ENCODE results near the gene RFC2. TPM values are rescaled to one million over a fixed set of nuclear protein-coding genes. Genes with fewer than 3 reads are reported as not detected.
A peak's percentile ranks its signal among the peaks of the same experiment; 100 is the strongest.

The RFC2 gene
- total and polyA plus RNA-seq, 2 donors (not counting 1 experiment from before 2014, with no cell fraction given), result 9.9 to 19.6 TPM

GRCh38 chr7:74254858-74255379 lies 720 bp upstream of the RFC2 start:
- Histone ChIP-seq H3K9ac (ENCODE audit: insufficient read depth, low read length) (peak overlapping the region; percentile 98), H3K4me1 (ENCODE audit: control insufficient read depth, extremely low read depth, insufficient read depth, low read length) (peaks cover 9% of the 10 kb centered on the region), H2AFZ (ENCODE audit: low read length) (peak overlapping the region; percentile 82), H3K4me3 (replicated peaks in 1 of 4; ENCODE audit: control extremely low read depth in 1 of 4, insufficient read depth in 1 of 4, low read depth in 3 of 4, low read length in 4 of 4) (peak overlapping the region; percentile 79 to 99 (median 96)), H3K4me2 (ENCODE audit: extremely low read depth, insufficient read depth, low read length) (peak overlapping the region; percentile 86), H3K27ac (ENCODE audit: insufficient read depth, low read length) (peak overlapping the region; percentile 99), H3K9me3 (ENCODE audit: control insufficient read depth, insufficient read depth, low read depth, low read length) (no peaks in the 10 kb centered on the region), H3K79me2 (ENCODE audit: control insufficient read depth, insufficient read depth, low read length) (peaks cover 13% of the 10 kb centered on the region), H4K20me1 (ENCODE audit: control insufficient read depth, extremely low read depth, insufficient read depth, low read length) (no peaks in the 10 kb centered on the region), H3K36me3 (ENCODE audit: control insufficient read depth, insufficient read depth, low read length) (no peaks in the 10 kb centered on the region), H3K27me3 (ENCODE audit: control insufficient read depth, insufficient read depth, low read length) (no peaks in the 10 kb centered on the region)
- TF ChIP-seq CTCF (conservative IDR thresholded peaks at IDR 0.05 in 1 of 2, IDR thresholded peaks at IDR 0.05 in 1 of 2; ENCODE audit: low read depth in 1 of 2, low read length in 2 of 2) (no peak), EZH2 (IDR thresholded peaks at IDR 0.05; ENCODE audit: low read length, missing control alignments) (no peak)
- no peak for DNase-seq (ENCODE audit: low read depth in 2 of 2)

GRCh38 chr7:74253835-74254128 lies 417 bp downstream of the RFC2 start:
- no peak for DNase-seq (ENCODE audit: low read depth in 2 of 2)

GRCh38 chr7:74253331-74253730 lies 868 bp downstream of the RFC2 start:
- H2AFZ ChIP-seq (ENCODE audit: low read length), result no peak overlapping the region
- TF ChIP-seq EZH2 (IDR thresholded peaks at IDR 0.05; ENCODE audit: low read length, missing control alignments), result no peak
- no peak for TF ChIP-seq CTCF (conservative IDR thresholded peaks at IDR 0.05 in 1 of 2, IDR thresholded peaks at IDR 0.05 in 1 of 2; ENCODE audit: low read depth in 1 of 2, low read length in 2 of 2)

More at GRCh38 chr7:74253835-74254128, 417 bp downstream of the RFC2 start:
- Histone ChIP-seq H3K9me3 (ENCODE audit: control insufficient read depth, insufficient read depth, low read depth, low read length) (no peaks in the 10 kb centered on the region), H3K27ac (ENCODE audit: insufficient read depth, low read length) (peak overlapping the region; percentile 99), H3K27me3 (ENCODE audit: control insufficient read depth, insufficient read depth, low read length) (no peaks in the 10 kb centered on the region), H3K4me3 (replicated peaks in 1 of 4; ENCODE audit: control extremely low read depth in 1 of 4, insufficient read depth in 1 of 4, low read depth in 3 of 4, low read length in 4 of 4) (peak overlapping the region; percentile 76 to 99 (median 96)), H2AFZ (ENCODE audit: low read length) (peak overlapping the region; percentile 92), H3K36me3 (ENCODE audit: control insufficient read depth, insufficient read depth, low read length) (peaks cover 5% of the 10 kb centered on the region), H3K4me2 (ENCODE audit: extremely low read depth, insufficient read depth, low read length) (peak overlapping the region; percentile 85), H3K9ac (ENCODE audit: insufficient read depth, low read length) (peak overlapping the region; percentile 98), H3K79me2 (ENCODE audit: control insufficient read depth, insufficient read depth, low read length) (peaks cover 13% of the 10 kb centered on the region), H3K4me1 (ENCODE audit: control insufficient read depth, extremely low read depth, insufficient read depth, low read length) (peaks cover 9% of the 10 kb centered on the region), H4K20me1 (ENCODE audit: control insufficient read depth, extremely low read depth, insufficient read depth, low read length) (no peaks in the 10 kb centered on the region)
- TF ChIP-seq EZH2 (IDR thresholded peaks at IDR 0.05; ENCODE audit: low read length, missing control alignments) (no peak), CTCF (conservative IDR thresholded peaks at IDR 0.05 in 1 of 2, IDR thresholded peaks at IDR 0.05 in 1 of 2; ENCODE audit: low read depth in 1 of 2, low read length in 2 of 2) (no peak)

More at GRCh38 chr7:74253331-74253730, 868 bp downstream of the RFC2 start:
- Histone ChIP-seq H3K9me3 (ENCODE audit: control insufficient read depth, insufficient read depth, low read depth, low read length) (no peaks in the 10 kb centered on the region), H3K27me3 (ENCODE audit: control insufficient read depth, insufficient read depth, low read length) (no peaks in the 10 kb centered on the region), H3K9ac (ENCODE audit: insufficient read depth, low read length) (peak overlapping the region; percentile 98), H3K79me2 (ENCODE audit: control insufficient read depth, insufficient read depth, low read length) (peaks cover 13% of the 10 kb centered on the region), H3K4me3 (replicated peaks in 1 of 4; ENCODE audit: control extremely low read depth in 1 of 4, insufficient read depth in 1 of 4, low read depth in 3 of 4, low read length in 4 of 4) (peak overlapping the region; percentile 76 to 99 (median 96)), H3K4me1 (ENCODE audit: control insufficient read depth, extremely low read depth, insufficient read depth, low read length) (peaks cover 9% of the 10 kb centered on the region), H4K20me1 (ENCODE audit: control insufficient read depth, extremely low read depth, insufficient read depth, low read length) (no peaks in the 10 kb centered on the region), H3K4me2 (ENCODE audit: extremely low read depth, insufficient read depth, low read length) (peak overlapping the region; percentile 85), H3K36me3 (ENCODE audit: control insufficient read depth, insufficient read depth, low read length) (peaks cover 5% of the 10 kb centered on the region), H3K27ac (ENCODE audit: insufficient read depth, low read length) (peak overlapping the region; percentile 99)
- no peak for DNase-seq (ENCODE audit: low read depth in 2 of 2)
